Adrenal gland (tissue), 5 donors: ENCODE measurements around the gene TNFRSF11A.

Source experiments
- POLR2A ChIP-seq, 2 donors: fragments of 450-650 bp; IDR thresholded peaks; one replicate each; pipeline ENCODE4 v1.6.1; 2017; ENCODE audit warnings: antibody characterized with exemption in 2 of 2, mild to moderate bottlenecking in 2 of 2, moderate library complexity in 1 of 2
- TF ChIP-seq, protein P1 (sequence below), 6 experiments: fragments of 450-650 bp in 4 of 6; fragments of 200-600 bp in 2 of 6; sonication (generic) in 1 of 6; IDR thresholded peaks; 1 replicate in 5 of 6; 2 replicates in 1 of 6; pipeline versions ENCODE4 v1.5.1 to v1.8.0; 2016 to 2021; ENCODE audit warnings: antibody characterized with exemption in 6 of 6, mild to moderate bottlenecking in 2 of 6, moderate library complexity in 1 of 6
- donor health status: DM: no; HTN: no; CAD: no.

DNA sequence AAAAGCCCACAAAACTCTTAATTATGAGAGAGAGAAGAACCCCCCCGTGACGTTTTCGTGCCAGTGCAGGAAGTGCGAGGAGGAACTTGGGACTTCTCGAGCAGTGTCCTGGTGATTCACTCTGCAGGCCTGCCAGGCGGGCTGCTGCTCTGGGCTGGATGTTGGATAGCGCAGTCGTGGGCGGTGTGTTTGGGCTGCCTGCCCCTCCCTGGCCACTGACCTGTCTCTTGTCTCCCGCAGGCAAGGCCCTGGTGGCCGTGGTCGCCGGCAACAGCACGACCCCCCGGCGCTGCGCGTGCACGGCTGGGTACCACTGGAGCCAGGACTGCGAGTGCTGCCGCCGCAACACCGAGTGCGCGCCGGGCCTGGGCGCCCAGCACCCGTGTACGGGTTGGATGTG, 29.0 kb downstream of the TNFRSF11A start:
- TF ChIP-seq, protein P1, sequence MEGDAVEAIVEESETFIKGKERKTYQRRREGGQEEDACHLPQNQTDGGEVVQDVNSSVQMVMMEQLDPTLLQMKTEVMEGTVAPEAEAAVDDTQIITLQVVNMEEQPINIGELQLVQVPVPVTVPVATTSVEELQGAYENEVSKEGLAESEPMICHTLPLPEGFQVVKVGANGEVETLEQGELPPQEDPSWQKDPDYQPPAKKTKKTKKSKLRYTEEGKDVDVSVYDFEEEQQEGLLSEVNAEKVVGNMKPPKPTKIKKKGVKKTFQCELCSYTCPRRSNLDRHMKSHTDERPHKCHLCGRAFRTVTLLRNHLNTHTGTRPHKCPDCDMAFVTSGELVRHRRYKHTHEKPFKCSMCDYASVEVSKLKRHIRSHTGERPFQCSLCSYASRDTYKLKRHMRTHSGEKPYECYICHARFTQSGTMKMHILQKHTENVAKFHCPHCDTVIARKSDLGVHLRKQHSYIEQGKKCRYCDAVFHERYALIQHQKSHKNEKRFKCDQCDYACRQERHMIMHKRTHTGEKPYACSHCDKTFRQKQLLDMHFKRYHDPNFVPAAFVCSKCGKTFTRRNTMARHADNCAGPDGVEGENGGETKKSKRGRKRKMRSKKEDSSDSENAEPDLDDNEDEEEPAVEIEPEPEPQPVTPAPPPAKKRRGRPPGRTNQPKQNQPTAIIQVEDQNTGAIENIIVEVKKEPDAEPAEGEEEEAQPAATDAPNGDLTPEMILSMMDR (IDR thresholded peaks at IDR 0.05), result no peak
- no peak for TF ChIP-seq POLR2A (IDR thresholded peaks at IDR 0.05)
